Stimulated activated CD4-positive, alpha-beta T cell treated with anti-CD3 and anti-CD28 coated beads, Interleukin-4, amount 100 ng/mL, for 24 hours (primary cell): ENCODE measurements around the gene CLIC5.

Experiments used
- DNase-seq: peaks from one replicate; pipeline ENCODE4 v3.0.0-alpha.2; 2020

The CLIC5 gene

GRCh38 chr6:45991189-45991588 lies 24.5 kb downstream of the CLIC5 start:
- DNase-seq: no peak

- DNase-seq: no peak
Measured at GRCh38 chr6:45990162-45990561, 25.5 kb downstream of the CLIC5 start.

- DNase-seq: no peak
Measured at GRCh38 chr6:45988635-45989034, 27.0 kb downstream of the CLIC5 start.

- DNase-seq: no peak
Measured at GRCh38 chr6:45987856-45988255, 27.8 kb downstream of the CLIC5 start.

GRCh38 chr6:45986746-45987274 lies 28.9 kb downstream of the CLIC5 start:
- no peak for DNase-seq

- DNase-seq: no peak
Measured at GRCh38 chr6:45984788-45985425, 30.8 kb downstream of the CLIC5 start.

- no peak for DNase-seq
Measured at GRCh38 chr6:45984347-45984746, 31.3 kb downstream of the CLIC5 start.

GRCh38 chr6:45983062-45983461 lies 32.6 kb downstream of the CLIC5 start:
- no peak for DNase-seq

- DNase-seq: no peak
Measured at GRCh38 chr6:45982280-45983036, 33.2 kb downstream of the CLIC5 start.

GRCh38 chr6:45981046-45981445 lies 34.6 kb downstream of the CLIC5 start:
- no peak for DNase-seq

- no peak for DNase-seq
Measured at GRCh38 chr6:45979311-45979710, 36.3 kb downstream of the CLIC5 start.

- no peak for DNase-seq
Measured at GRCh38 chr6:45974596-45974995, 41.1 kb downstream of the CLIC5 start.

GRCh38 chr6:45972795-45973503 lies 42.7 kb downstream of the CLIC5 start:
- no peak for DNase-seq

GRCh38 chr6:45971287-45971686 lies 44.4 kb downstream of the CLIC5 start:
- DNase-seq: no peak

- DNase-seq: no peak
Measured at GRCh38 chr6:45970326-45970725, 45.3 kb downstream of the CLIC5 start.

- no peak for DNase-seq
Measured at GRCh38 chr6:45969883-45970282, 45.8 kb downstream of the CLIC5 start.

GRCh38 chr6:45969026-45969425 lies 46.6 kb downstream of the CLIC5 start:
- no peak for DNase-seq

GRCh38 chr6:45967363-45967762 lies 48.3 kb downstream of the CLIC5 start:
- DNase-seq: no peak

- no peak for DNase-seq
Measured at GRCh38 chr6:45966797-45967196, 48.9 kb downstream of the CLIC5 start.

- DNase-seq: no peak
Measured at GRCh38 chr6:45966340-45966739, 49.3 kb downstream of the CLIC5 start.

- DNase-seq: no peak
Measured at GRCh38 chr6:45965792-45966191, 49.9 kb downstream of the CLIC5 start.

- no peak for DNase-seq
Measured at GRCh38 chr6:45965007-45965406, 50.7 kb downstream of the CLIC5 start.

- DNase-seq: no peak
Measured at GRCh38 chr6:45964300-45964699, 51.4 kb downstream of the CLIC5 start.

- no peak for DNase-seq
Measured at GRCh38 chr6:45963896-45964295, 51.8 kb downstream of the CLIC5 start.
